NCI-H226 (cell line): Measurements from ENCODE around the gene TNIP1.

Experiments used
- DNase-seq: peaks from one replicate; pipeline ENCODE4 v3.0.0-alpha.2; 2015

TNIP1 gene

GRCh38 chr5:151080613-151081430 is at the start of gene TNIP1:
TNIP1 (minus strand) TSS chr5:151081034; CDS start chr5:151065095, 15,939 bp downstream.
- DNase-seq, result peak; percentile 87

- no peak for DNase-seq
These were observed 49.5 kb upstream of the TNIP1 start for GRCh38 chr5:151130235-151130921.

GRCh38 chr5:151128817-151129216 is 48.0 kb upstream of the TNIP1 start:
- no peak for DNase-seq

- DNase-seq, result no peak
These were observed 47.1 kb upstream of the TNIP1 start for GRCh38 chr5:151127926-151128325.

- DNase-seq, result peak; percentile 29
These were observed 45.4 kb upstream of the TNIP1 start for GRCh38 chr5:151126199-151126645.

- no peak for DNase-seq
These were observed 44.6 kb upstream of the TNIP1 start for GRCh38 chr5:151125421-151125820.

GRCh38 chr5:151123897-151124751 is 43.3 kb upstream of the TNIP1 start:
- no peak for DNase-seq

GRCh38 chr5:151122828-151123227 is 42.0 kb upstream of the TNIP1 start:
- DNase-seq, result no peak

- no peak for DNase-seq
These were observed 40.8 kb upstream of the TNIP1 start for GRCh38 chr5:151121665-151122064.

GRCh38 chr5:151121095-151121494 is 40.3 kb upstream of the TNIP1 start:
- DNase-seq, result no peak

GRCh38 chr5:151118913-151119575 is 38.2 kb upstream of the TNIP1 start:
- no peak for DNase-seq

- peak; percentile 19 for DNase-seq
These were observed 34.6 kb upstream of the TNIP1 start for GRCh38 chr5:151115272-151115905.

GRCh38 chr5:151113651-151114050 is 32.8 kb upstream of the TNIP1 start:
- no peak for DNase-seq

- no peak for DNase-seq
These were observed 30.2 kb upstream of the TNIP1 start for GRCh38 chr5:151110992-151111391.

GRCh38 chr5:151110122-151110681 is 29.4 kb upstream of the TNIP1 start:
- DNase-seq, result no peak

GRCh38 chr5:151108566-151108965 is 27.7 kb upstream of the TNIP1 start:
- DNase-seq, result no peak

GRCh38 chr5:151107738-151108520 is 27.1 kb upstream of the TNIP1 start:
- no peak for DNase-seq

GRCh38 chr5:151107084-151107483 is 26.2 kb upstream of the TNIP1 start:
- DNase-seq, result no peak

GRCh38 chr5:151106509-151106908 is 25.7 kb upstream of the TNIP1 start:
- no peak for DNase-seq

- no peak for DNase-seq
These were observed 25.2 kb upstream of the TNIP1 start for GRCh38 chr5:151106043-151106442.

GRCh38 chr5:151105561-151105960 is 24.7 kb upstream of the TNIP1 start:
- DNase-seq, result no peak
